Dermis blood vessel endothelial cell (primary cell): ENCODE measurements around the gene ATP11A. TPM values are rescaled to one million over a fixed set of nuclear protein-coding genes. Genes with fewer than 3 reads are reported as not detected.
"Not testable (repeated sequence)": the region's sequence is repeated elsewhere in the genome, so short reads cannot be mapped to it uniquely, and the experiment has no call there.

Source experiments
- DNase-seq: peaks from one replicate; pipeline ENCODE4 v3.0.0; 2010
- total RNA-seq: library from RNA; depleted of rRNA; stranded (reverse); fragments of >200 nt; gene quantifications from 2 replicates; pipeline ENCODE4 v1.2.3, GENCODE V29; 2014

ATP11A gene
- total RNA-seq, 1 donor from 2014 or later = 32.0 TPM

DNA sequence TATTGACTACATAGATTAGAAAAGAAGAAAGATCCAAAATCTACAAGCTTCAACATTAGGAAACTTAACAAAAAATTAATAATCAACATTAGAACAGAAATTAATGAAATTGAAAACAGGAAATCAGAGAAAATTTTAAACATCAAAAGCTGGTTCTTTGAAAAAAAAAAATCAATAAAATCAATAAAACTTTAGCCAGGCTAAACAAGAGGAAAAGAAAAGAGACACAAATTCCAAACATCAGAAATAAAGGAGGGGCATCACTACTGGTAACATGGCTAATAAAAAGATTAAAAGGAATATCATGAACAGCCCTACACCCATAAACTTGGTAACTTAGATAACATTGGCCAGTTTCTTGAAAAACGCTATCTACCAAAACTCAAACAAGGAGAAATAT is 110.2 kb downstream of the ATP11A start:
- DNase-seq = no peak

DNA sequence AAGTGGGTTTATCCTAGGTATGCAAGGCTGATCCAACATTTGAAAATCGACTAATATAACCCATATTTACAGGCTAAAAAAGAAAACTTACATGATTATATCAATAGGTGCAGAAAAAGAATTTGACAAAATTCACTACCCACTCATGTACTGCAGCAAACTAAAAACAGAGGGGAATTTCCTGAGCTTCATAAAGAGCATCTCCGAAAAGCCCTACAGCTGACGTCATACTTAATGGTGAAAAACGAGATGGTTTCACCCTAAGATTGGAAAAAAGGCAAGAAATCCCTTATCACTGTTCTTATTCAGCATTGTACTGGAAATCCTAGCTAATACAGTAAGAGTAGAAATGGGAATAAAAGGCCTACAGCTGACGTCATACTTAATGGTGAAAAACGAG is 111.0 kb downstream of the ATP11A start:
- not testable (repeated sequence) for DNase-seq

DNA sequence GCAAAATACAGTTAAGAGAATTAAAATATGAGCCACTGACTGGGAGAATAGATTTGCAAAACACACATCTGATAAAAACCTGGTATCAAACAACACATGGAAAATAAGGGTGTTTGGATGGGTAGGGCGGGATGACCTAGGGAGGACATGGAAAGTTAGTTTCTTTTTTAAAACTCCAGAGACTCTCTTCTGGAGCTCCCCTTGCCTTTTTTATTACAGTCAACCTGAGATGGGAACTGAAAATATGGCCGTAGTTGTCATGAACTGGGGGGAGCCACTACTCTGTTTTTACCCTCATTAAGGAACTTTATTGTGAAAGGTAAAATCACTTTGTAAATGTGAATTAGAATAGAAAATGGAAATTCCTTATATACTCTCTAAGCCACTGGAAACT is 113.0 kb downstream of the ATP11A start:
- DNase-seq = no peak

DNA sequence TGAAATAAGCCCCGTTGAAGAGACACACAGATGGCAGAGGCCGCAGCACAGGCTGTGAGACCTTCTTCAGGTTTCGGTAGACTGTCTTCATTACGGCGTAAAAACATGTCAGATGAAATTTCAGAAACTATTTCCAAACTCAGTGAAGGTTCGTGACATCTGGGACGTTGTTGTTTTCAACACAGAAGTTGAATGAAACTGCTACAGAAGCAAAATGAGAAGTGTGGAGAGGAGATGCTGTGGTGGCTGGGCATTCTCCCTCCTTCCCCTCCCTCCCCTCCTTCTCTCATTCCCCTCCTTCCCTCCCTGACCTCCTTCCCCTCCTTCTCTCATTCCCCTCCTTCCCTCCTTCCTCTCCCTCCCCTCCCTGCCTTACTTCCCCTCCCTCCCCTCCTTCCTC is 113.6 kb downstream of the ATP11A start:
- no peak for DNase-seq

DNA sequence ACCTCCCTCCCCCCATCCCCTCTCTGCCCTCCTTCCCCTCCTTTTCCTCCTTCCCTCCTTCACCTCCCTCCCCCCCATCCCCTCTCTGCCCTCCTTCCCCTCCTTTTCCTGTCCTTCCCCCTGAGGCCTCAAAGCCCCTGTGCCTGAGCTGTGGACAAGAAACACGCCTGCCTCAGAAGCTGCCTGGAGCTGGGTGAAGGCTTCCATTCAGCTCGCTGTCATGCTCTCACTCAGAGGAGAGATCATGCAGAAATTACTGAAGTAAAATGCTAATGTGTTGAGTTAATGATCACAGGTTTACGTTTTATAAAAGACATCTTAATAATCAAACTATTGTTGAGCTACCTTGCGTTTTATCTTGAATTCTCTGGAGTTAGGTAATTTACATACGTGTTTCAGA is 114.5 kb downstream of the ATP11A start:
- no peak for DNase-seq

DNA sequence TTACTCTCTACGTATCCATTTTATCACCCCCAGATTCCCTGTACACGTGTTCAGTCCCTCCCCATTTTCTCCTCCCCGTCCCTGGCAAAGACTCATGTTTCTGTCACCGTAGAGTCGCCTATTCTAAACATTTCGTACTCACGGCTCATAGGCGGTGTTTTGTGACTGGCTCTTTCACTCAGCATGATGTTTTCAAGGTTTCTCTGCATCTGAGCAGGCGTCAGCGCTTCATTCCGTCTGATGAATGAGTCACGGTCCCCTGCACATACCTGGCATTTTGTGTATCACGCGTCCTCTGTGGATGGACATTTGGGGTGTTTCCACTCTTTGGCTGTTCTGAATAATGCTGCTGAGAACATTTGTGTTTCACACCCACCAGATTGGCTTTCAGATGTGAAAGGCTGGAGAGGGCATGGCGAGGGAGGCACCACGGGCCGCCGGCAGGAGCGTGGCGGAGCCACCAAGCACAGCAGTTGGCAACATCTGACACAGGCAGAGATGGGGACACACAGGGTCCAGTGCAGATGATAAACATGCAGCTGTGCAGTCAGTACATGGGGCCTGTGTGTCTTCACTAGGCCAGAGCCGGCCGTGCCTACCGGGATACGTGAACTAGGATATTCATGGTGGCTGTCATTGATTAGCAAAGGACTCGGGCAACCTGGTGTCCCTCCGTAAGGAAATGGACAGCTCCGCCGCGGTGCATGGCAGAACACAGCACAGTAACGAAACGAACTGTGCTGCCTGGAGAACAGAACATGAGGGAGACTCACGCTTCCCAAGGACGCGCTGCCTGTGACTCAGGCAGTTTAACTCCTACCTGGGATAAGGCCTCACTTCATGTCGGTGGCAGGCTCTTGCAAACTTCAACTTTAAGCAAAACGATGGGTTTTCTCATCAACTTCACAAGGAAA is 117.2 kb downstream of the ATP11A start:
- DNase-seq = no peak

DNA sequence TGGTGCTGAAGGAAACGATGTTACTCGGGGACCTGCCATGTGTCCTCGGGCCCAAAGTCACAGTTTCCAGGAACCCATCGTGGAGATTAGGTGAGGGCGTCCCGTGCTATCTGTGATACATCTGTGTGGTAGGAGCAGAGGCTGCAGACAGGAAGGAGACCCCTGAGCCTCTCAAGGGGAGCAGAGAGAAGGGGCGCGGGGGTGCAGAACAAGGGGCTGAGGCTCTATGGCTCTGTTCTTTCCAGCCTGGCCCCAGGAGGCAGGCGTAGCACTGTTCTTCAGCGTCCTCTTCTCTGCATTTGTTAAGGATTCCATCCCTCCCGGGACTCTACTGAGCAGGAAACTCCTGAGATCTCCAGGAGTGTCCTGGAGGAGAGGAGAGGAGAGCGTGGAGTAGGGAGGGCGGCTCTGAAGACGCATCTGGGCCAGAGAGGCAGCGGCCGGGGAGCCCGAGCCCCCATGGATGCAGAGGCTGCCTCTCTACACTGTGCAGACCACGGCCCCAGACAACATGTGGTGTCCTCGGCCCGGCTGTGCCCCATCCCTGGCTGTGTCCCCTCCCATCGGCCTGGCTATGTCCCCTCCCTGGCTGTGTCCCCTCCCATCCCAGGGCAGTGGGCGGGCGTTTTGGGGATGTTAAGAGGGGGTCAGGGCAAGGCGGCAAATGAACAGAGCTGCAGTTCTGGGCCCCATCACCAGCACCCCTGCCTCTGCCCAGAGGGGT is 118.0 kb downstream of the ATP11A start:
- DNase-seq = no peak

DNA sequence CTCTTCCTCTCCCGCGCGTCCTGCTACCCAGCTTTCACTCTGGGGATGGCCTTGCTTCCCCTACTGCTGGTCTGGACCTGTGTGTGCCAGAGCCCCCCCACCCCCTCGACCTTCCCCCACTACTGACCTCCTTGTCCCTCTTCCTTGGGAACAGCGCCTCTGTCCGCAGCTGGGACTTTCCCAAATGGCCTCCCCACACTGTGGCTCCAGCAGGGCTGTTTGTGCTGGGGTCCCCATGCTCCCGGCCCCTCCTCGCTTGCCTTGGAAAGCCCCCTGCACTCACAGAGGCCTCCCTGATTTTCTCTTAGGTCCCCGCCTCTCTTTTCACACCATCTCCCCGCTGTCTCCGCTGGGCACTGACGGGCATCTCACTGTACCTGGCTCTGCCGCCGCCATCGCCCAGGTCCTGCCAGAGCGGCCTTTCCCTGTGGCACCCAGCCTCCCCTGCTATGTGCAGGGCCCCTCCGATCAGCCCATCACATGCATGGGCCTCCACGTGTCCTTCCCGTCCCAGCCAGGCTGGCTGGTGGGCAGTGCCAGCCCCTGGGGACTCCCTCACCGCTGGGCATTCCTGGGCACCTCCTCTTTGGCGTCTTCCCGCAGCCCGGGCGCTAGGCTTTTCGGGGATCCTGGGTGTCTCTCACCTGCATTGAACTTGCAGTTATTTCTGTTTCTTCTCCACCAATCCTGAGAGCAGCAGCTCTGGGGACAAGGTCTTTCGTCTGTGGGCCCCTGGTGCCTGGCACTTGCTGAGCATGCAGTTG is 118.7 kb downstream of the ATP11A start:
- DNase-seq = no peak

DNA sequence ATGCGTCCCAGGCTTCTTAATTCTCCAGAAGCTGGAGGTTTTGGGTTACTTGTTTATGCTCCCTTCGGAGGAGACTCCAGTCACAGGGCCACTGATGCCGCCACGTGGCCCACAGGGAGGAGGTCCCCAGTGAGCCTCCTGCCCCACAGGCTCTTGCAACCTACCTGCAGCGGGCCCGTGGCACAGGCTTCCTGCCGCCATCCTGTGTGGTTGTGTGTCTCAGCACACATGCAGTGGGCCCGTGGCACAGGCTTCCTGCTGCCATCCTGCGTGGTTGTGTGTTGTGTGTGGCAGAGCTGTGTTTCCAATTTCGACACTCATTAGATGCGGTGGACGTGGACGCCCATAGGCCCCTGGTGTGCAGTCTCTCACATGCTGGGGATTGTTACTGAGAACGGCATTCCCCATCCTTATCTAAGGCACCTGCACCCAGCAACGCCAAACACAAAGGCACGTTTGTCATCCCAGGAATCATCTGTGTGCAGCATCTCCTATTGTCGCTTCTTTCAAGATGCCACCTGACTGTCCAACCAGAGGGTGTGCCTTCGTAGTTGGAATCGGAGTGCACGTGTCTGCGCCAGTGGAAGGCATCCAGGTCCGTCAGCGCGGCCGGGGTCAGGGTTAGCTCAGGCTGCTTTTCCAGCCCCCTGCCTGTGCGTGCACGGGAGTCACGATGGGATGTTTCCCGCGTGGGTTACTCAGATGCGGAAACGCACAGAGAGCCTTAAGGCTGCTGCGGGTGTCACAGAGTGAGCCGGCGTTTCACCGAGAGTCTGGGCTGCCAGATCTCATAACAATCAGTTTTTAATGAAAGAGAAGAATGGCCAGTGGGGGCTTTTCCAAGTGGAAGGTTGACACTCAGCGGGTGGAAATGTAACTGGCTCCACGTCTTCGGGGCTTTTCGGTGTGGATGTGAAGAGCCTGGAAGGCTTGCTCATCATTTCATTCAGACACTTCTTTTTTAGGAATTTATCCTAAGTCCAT is 119.8 kb downstream of the ATP11A start:
- DNase-seq = no peak

DNA sequence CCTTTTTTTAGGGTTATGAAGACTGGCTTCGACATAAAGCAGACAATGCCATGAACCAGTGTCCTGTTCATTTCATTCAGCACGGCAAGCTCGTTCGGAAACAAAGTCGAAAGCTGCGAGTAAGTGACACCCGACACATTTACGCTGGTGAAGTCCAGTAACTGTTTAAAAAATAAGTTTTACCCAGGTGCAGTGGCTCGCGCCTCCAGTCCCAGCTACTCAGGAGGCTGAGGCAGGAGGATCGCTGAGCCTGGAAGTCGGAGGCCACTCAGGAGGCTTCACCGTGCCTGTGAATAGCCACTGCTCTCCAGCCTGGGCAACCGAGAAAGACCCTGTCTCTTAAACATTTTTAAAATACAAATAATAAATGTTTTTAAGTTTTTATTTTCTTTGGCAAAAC is 120.8 kb downstream of the ATP11A start:
- DNase-seq = no peak

DNA sequence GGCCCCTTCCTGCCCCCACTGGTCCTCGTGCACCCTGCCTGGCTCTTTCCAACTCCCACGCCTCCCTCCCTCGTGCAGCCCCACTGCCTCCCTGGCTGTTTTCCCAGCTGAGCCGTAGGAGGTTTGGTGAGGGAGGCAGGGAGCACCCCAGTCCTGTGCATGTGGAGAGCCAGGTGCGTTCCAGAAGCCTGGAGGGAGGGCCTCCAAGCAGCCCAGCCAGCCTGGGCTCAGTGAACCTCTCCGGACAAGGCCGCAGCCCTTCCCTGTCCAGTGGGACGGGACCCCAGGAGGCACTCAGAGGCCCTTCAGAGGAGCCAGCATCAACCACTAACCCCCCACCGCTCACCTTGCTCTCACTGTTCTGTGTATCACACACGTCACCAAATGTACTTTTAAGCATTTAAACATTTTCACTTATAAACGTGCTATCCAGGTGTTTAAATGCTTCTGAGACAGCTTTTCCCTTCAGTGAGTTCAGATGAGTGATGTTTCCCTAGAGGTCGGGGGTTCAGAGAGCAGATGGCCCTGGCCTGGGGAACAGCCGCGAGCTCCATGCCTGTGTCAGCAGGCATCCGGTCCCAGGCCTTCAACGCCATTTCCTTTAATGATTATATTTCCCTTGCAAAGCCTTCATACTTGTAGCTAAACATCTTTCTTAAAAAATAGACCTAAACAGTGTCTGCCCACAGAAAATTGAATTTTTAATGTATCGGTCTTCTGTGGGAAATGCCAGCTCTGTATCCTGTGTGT is 122.6 kb downstream of the ATP11A start:
- peak; percentile 70 for DNase-seq

DNA sequence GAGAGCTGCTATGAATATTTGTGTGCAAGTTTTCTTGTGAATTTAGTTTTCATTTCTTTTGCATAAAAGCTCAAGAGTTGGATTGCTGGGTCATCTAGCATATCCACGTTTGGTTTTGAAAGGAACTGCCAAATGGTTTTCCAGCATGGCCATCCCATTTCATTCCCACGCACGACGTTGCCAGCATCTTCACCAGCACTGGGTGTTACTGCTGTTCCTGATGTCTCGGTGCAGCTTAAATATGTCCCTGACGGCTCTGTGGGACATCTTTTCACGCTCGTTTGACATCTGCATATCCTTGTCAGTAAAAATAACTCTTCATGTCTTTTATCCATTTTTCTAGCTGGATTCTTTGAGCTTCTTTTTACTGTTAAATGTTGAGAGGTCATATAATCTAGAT is 123.7 kb downstream of the ATP11A start:
- no peak for DNase-seq

DNA sequence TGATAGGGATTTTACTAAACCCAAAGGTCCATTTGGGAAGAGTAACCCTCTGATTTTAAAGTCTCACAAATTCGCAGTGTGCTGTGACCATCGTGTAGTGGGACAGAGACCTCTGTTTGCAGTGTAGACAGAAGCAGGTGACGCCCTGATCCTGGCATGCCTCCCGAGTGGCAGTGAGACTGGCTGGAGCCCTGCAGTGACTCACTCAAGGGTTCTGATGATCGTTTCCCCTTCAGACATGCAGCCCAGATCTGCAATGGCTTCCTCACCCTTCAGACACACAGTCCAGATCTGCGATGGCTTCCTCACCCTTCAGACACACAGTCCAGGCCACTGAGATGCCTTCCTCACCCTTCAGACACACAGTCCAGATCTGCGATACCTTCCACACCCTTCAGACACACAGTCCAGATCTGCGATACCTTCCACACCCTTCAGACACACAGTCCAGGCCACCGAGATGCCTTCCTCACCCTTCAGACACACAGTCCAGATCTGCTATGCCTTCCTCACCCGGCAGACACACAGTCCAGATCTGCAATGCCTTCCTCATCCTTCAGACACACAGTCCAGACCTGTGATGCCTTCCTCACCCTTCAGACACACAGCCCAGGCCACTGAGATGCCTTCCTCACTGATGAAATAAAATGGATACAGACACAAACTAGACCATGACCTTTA is 125.2 kb downstream of the ATP11A start:
- peak; percentile 89 for DNase-seq

DNA sequence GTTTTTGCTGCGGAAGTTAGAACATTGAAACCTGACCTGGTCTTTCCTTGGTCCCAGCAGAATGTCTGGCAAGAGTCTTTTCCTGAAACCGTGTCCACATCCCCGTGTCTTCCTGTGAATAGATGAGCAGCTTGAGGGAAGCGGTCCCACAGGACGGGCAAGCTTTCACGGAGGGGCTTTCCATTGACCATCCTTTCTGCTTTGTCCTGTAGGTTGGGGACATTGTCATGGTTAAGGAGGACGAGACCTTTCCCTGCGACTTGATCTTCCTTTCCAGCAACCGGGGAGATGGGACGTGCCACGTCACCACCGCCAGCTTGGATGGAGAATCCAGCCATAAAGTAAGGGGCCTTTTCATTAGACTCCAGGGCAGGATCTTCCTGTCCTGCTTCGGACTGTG is 126.0 kb downstream of the ATP11A start:
- no peak for DNase-seq

DNA sequence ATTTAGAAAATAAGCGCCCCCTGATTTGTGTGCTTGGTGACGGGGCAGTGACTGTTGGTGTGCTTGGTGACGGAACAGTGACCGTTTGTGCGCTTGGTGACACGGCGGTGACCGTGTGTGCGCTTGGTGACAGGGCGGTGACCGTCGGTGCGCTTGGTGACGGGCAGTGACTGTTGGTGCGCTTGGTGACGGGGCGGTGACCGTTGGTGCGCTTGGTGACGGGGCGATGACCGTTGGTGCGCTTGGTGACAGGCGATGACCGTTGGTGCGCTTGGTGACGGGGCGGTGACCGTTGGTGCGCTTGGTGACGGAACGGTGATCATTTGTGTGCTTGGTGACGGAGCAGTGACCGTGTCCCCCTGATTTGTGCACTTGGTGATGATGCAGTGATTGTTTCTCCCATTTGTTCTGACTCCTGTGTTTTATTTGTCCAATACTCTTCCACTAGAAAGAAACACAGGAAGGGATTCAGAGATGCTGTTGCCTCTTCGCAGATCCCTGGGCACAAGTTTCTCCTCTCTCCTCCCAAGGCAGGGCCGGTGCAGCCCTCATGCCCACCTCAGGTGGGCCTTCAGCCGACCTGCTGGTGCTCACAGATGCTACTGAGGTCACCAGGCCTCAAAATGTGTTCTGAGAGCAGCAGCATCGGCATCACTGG is 128.3 kb downstream of the ATP11A start:
- DNase-seq = no peak

DNA sequence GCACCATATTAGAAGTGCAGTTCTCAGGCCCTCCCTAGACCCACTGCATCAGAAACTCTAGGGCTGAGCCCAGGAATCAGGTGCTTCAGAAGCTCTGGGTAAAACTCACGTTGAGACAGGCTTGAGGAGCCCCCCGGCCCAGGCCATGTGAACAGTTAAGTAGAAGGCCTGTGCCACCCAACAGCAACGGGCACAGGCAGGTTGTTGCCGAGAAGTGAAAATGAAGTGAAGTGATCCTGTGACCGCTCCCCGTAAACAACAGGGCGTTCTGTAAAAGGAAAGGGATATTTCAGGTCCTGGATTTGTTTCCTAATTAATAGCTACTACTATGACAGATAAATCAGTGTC is 128.8 kb downstream of the ATP11A start:
- no peak for DNase-seq

DNA sequence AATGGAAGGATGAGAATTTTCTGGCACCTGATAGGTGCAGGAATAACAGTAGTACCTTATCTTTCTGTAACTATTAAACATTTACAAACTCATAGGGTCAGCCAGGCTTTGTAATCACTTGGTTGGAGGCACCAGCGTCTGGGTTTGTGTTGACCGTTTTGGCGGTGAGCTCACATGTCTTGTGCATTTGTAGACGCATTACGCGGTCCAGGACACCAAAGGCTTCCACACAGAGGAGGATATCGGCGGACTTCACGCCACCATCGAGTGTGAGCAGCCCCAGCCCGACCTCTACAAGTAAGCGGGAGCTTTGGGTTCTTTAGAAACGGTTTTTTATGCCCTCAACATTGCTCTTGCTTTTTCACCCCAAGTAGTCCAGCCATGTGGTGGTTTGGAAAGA is 129.3 kb downstream of the ATP11A start:
- DNase-seq = no peak

DNA sequence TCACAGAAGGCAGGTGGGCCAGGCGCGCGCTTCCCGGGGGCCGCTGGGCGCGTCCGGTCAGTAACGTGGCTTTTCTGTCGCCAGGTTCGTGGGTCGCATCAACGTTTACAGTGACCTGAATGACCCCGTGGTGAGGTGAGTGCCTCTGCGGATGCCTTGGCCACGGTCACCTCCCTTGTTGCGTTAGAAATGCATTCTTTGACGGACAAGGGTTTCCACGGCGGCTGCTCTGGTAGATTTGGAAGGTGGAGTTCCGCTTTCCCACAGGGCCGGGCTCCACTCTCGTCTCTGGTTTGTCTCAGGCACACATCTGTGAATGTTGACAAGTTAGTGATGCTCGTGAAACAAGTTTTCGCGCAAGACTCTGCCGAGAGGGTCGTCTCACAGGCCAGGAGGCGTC is 130.0 kb downstream of the ATP11A start:
- DNase-seq = no peak

DNA sequence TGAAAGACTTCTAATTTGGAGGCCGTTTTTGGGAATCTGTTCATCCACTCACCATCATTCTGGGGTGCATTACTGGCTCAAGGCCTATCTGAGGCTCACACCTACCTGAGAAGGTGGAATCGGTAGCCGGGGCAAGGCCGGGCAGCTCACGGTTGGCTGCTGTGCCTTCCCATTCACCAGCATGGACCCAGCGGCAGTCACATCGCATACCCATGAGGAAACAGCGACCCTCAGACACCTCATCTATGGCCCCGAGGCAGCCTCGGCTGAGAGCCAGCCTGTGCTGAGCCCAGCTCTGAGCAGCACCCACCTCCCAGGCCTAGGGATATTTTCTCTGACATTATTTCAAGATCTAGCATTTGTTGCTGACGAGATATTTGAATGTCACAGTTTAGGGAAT is 130.5 kb downstream of the ATP11A start:
- DNase-seq = no peak

DNA sequence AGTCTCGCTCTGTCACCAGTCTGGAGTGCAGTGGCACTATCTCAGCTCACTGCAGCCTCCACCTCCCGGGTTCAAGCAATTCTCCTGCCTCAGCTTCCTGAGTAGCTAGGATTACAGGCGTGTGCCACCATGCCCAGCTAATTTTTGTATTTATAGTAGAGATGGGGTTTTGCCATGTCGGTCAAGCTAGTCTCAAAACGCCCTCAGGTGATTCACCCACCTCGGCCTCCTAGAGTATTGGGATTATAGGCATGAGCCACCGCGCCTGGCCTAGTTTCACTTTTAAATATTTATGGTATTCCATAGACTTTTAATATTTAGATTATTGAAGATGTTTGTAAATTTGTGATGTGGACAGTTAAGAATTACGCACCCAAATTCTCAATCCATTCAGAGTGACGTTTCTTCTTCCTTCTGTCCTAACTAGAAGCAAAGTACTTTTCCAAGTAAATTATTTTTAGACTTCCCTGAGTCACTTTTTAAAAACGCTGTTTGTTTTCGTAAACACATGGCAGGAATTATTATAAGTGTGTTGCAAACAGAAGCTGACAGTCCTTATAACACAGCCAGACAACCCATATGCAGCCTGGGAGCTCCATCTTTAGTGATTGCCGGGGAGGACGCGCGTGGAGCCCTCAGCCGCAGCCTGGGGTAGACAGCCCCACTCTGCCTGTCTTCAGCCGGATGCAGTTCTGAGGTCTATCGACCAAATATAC is 131.7 kb downstream of the ATP11A start:
- no peak for DNase-seq
